GM19043 (cell line): Measurements from ENCODE around the gene SEMA6B.
"Not testable (repeated sequence)": the region's sequence is repeated elsewhere in the genome, so short reads cannot be mapped to it uniquely, and the experiment has no call there.

ENCODE experiments used
- ATAC-seq: cut with Tn5 transposase; IDR thresholded peaks from one replicate; pipeline ENCODE4 v1.9.1; 2021; ENCODE audit warnings: low read depth; ENCODE audit not compliant: unreplicated experiment

The SEMA6B gene

GRCh38 chr19:4528843-4529242, 30.6 kb downstream of the SEMA6B start:
- no peak for ATAC-seq

GRCh38 chr19:4527377-4527776, 32.1 kb downstream of the SEMA6B start:
- not testable (repeated sequence) for ATAC-seq

- ATAC-seq = no peak
Measured at GRCh38 chr19:4525563-4526002, 33.9 kb downstream of the SEMA6B start.

- ATAC-seq = no peak
Measured at GRCh38 chr19:4524808-4525562, 34.5 kb downstream of the SEMA6B start.

GRCh38 chr19:4523306-4524110, 36.0 kb downstream of the SEMA6B start:
- ATAC-seq = no peak

GRCh38 chr19:4522291-4523002, 37.0 kb downstream of the SEMA6B start:
- no peak for ATAC-seq

- no peak for ATAC-seq
Measured at GRCh38 chr19:4521888-4522242, 37.6 kb downstream of the SEMA6B start.

GRCh38 chr19:4521170-4521887, 38.2 kb downstream of the SEMA6B start:
- no peak for ATAC-seq

GRCh38 chr19:4519521-4520277, 39.8 kb downstream of the SEMA6B start:
- ATAC-seq = no peak

- ATAC-seq = no peak
Measured at GRCh38 chr19:4519172-4519496, 40.4 kb downstream of the SEMA6B start.

- no peak for ATAC-seq
Measured at GRCh38 chr19:4518345-4519171, 40.9 kb downstream of the SEMA6B start, which contains the start of gene PLIN4. Gene PLIN4 (minus strand): TSS chr19:4518486. CDS start chr19:4518272, 214 bp downstream.

GRCh38 chr19:4517451-4518057, 41.9 kb downstream of the SEMA6B start:
- ATAC-seq = no peak

- no peak for ATAC-seq
Measured at GRCh38 chr19:4516939-4517300, 42.6 kb downstream of the SEMA6B start.

- ATAC-seq = no peak
Measured at GRCh38 chr19:4516199-4516938, 43.1 kb downstream of the SEMA6B start.

GRCh38 chr19:4515732-4516131, 43.8 kb downstream of the SEMA6B start:
- no peak for ATAC-seq

- ATAC-seq = no peak
Measured at GRCh38 chr19:4513248-4513647, 46.2 kb downstream of the SEMA6B start.

- no peak for ATAC-seq
Measured at GRCh38 chr19:4512070-4512469, 47.4 kb downstream of the SEMA6B start.
